ENCODE results near the gene DICER1. TPM values are rescaled to one million over a fixed set of nuclear protein-coding genes. Genes with fewer than 3 reads are reported as not detected.
A peak's percentile ranks its signal among the peaks of the same experiment; 100 is the strongest.

The DICER1 gene
- total and polyA plus RNA-seq, 12 donors, result 4.9 to 38.8 (median 27.2) TPM

GRCh38 chr14:95123891-95124579 is 33.3 kb downstream of the DICER1 start:
- peaks cover 0 to 93% (median 21%) of the 10 kb centered on the region in 9 donors for H3K36me3 ChIP-seq
- peak in 7 of 8 donors; percentile 85 to 93 (median 89) for ATAC-seq
- H3K4me3 ChIP-seq, result no peak overlapping the region
- no peak for TF ChIP-seq CTCF (IDR thresholded peaks at IDR 0.05)
- DNase-seq, result peak; percentile 23 to 61
- peaks cover 0 to 19% (median 4%) of the 10 kb centered on the region in 9 donors for H3K4me1 ChIP-seq
- intact Hi-C loops (cut with DNase I), result no loop called here
- 82 to 88% methylated on average over 9 of the region's 9 CpGs for WGBS, 2 donors
- H3K27me3 ChIP-seq, result no peaks in the 10 kb centered on the region
- no peaks in the 10 kb centered on the region for H3K9me3 ChIP-seq
- peak overlapping the region in 2 of 10 donors; percentile 5 to 33 for H3K27ac ChIP-seq

- no peak for DNase-seq
- intact Hi-C loops (cut with DNase I), result no loop called here
These were observed 34.7 kb downstream of the DICER1 start for GRCh38 chr14:95122621-95122945.

GRCh38 chr14:95121911-95122620 is 35.3 kb downstream of the DICER1 start:
- TF ChIP-seq CTCF (IDR thresholded peaks at IDR 0.05), result no peak

More at GRCh38 chr14:95122621-95122945, 34.7 kb downstream of the DICER1 start:
- ATAC-seq, result no peak
- no peaks in the 10 kb centered on the region for H3K9me3 ChIP-seq
- H3K36me3 ChIP-seq, result peaks cover 0 to 89% (median 21%) of the 10 kb centered on the region in 9 donors
- H3K4me3 ChIP-seq, result no peak overlapping the region
- no peak for TF ChIP-seq CTCF (IDR thresholded peaks at IDR 0.05)
- no peak overlapping the region for H3K27ac ChIP-seq
- no peaks in the 10 kb centered on the region for H3K27me3 ChIP-seq
- peaks cover 0 to 28% (median 4%) of the 10 kb centered on the region in 9 donors for H3K4me1 ChIP-seq
- WGBS, 2 donors, result 95 to 98% methylated on average over 12 of the region's 12 CpGs

GRCh38 chr14:95119336-95119735 is 38.0 kb downstream of the DICER1 start:
- ATAC-seq (no peak), DNase-seq (no peak)
- Histone ChIP-seq H3K27me3 (no peaks in the 10 kb centered on the region), H3K27ac (no peak overlapping the region), H3K4me1 (peaks cover 0 to 21% (median 0%) of the 10 kb centered on the region in 9 donors), H3K9me3 (no peaks in the 10 kb centered on the region), H3K36me3 (peaks cover 0 to 95% (median 38%) of the 10 kb centered on the region in 9 donors), H3K4me3 (no peak overlapping the region)
- 77 to 88% methylated on average over 1 of the region's 1 CpG for WGBS, 2 donors
- intact Hi-C loops (cut with DNase I), result no loop called here
- TF ChIP-seq CTCF (IDR thresholded peaks at IDR 0.05), result no peak

More at GRCh38 chr14:95121911-95122620, 35.3 kb downstream of the DICER1 start:
- peaks cover 0 to 90% (median 24%) of the 10 kb centered on the region in 9 donors for H3K36me3 ChIP-seq
- no peaks in the 10 kb centered on the region for H3K9me3 ChIP-seq
- no peak for DNase-seq
- H3K4me3 ChIP-seq, result no peak overlapping the region
- H3K27ac ChIP-seq, result no peak overlapping the region
- no peaks in the 10 kb centered on the region for H3K27me3 ChIP-seq
- peaks cover 0 to 24% (median 3%) of the 10 kb centered on the region in 9 donors for H3K4me1 ChIP-seq
- intact Hi-C loops (cut with DNase I), result no loop called here
- 94 to 95% methylated on average over 6 of the region's 6 CpGs for WGBS, 2 donors
- ATAC-seq, result no peak
